HUES64 (cell line): ENCODE measurements around the gene PIWIL1.

Experiments used
- H3K27ac ChIP-seq: 2 replicates; pipeline ENCODE4 v1.7.0; 2013; ENCODE audit warnings: low read depth, low read length, inconsistent platforms
- H3K27me3 ChIP-seq: 2 replicates; pipeline ENCODE4 v1.6.1; 2013; ENCODE audit warnings: mild to moderate bottlenecking, low read length; ENCODE audit not compliant: insufficient read depth
- H3K36me3 ChIP-seq: 2 replicates; pipeline ENCODE4 v1.6.1; 2013; ENCODE audit warnings: mild to moderate bottlenecking, low read length; ENCODE audit not compliant: insufficient read depth
- H3K4me1 ChIP-seq: 2 replicates; pipeline ENCODE4 v1.6.1; 2013; ENCODE audit warnings: mild to moderate bottlenecking, low read length, moderate library complexity; ENCODE audit not compliant: insufficient read depth
- H3K4me3 ChIP-seq: 2 replicates; pipeline ENCODE4 v1.5.1; 2013; ENCODE audit warnings: mild to moderate bottlenecking, low read length, moderate library complexity
- H3K9ac ChIP-seq: 2 replicates; pipeline ENCODE4 v1.6.1; 2013; ENCODE audit warnings: mild to moderate bottlenecking, low read depth, low read length
- H3K9me3 ChIP-seq: 2 replicates; pipeline ENCODE4 v1.6.1; 2013; ENCODE audit warnings: low read depth, low read length; ENCODE audit not compliant: insufficient read depth
- WGBS: fragments of 150-250, 120-280 bp; methylation state at CpG from one replicate; pipeline ENCODE4 v1.1.7; 2013; ENCODE audit warnings: missing lambda C conversion rate; 5-methylcytosine and 5-hydroxymethylcytosine counted together

PIWIL1 gene

GRCh38 chr12:130413909-130414308, 76.2 kb downstream of the PIWIL1 start:
- no peak overlapping the region for H3K27ac ChIP-seq
- WGBS: 94% methylated on average over 18 of the region's 18 CpGs
- no peaks in the 10 kb centered on the region for H3K4me1 ChIP-seq
- no peak overlapping the region for H3K4me3 ChIP-seq
- H3K9me3 ChIP-seq: no peaks in the 10 kb centered on the region
- H3K36me3 ChIP-seq: no peaks in the 10 kb centered on the region
- H3K27me3 ChIP-seq: no peaks in the 10 kb centered on the region; the same call in 1 of the 2 replicates
- no peak overlapping the region for H3K9ac ChIP-seq

GRCh38 chr12:130414381-130414780, 76.7 kb downstream of the PIWIL1 start:
- H3K27me3 ChIP-seq: no peaks in the 10 kb centered on the region; the same call in 1 of the 2 replicates
- no peaks in the 10 kb centered on the region for H3K4me1 ChIP-seq
- no peaks in the 10 kb centered on the region for H3K36me3 ChIP-seq
- 90% methylated on average over 7 of the region's 7 CpGs for WGBS
- H3K9ac ChIP-seq: no peak overlapping the region
- H3K27ac ChIP-seq: no peak overlapping the region
- H3K4me3 ChIP-seq: no peak overlapping the region
- H3K9me3 ChIP-seq: no peaks in the 10 kb centered on the region

DNA sequence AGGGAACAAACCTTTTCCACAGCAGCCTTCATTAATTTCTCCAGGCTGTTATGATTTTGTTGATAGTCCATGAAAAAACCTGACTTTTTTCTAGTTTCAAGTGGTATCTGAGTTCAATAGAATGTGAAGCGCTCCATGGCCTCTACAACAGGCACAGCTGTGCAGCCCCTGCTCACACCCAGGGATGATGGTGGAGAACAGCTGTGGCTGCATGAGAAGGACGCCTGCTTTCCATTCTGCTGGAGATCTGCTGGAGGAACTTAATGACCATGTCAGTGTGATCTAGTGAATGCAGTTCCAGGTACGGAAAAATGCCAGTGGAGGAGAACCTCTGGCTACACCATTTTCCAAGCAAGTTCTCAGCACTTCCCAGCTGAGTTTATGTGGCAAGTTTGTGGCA, 80.6 kb downstream of the PIWIL1 start:
- Histone ChIP-seq H3K4me1 (no peaks in the 10 kb centered on the region), H3K9ac (no peak overlapping the region), H3K4me3 (no peak overlapping the region), H3K27ac (no peak overlapping the region), H3K27me3 (no peaks in the 10 kb centered on the region; the same call in 1 of the 2 replicates), H3K36me3 (no peaks in the 10 kb centered on the region), H3K9me3 (no peaks in the 10 kb centered on the region)
- 93% methylated on average over 3 of the region's 3 CpGs for WGBS

- Histone ChIP-seq H3K27me3 (no peaks in the 10 kb centered on the region; the same call in 1 of the 2 replicates), H3K4me1 (no peaks in the 10 kb centered on the region), H3K27ac (no peak overlapping the region), H3K9ac (no peak overlapping the region), H3K36me3 (no peaks in the 10 kb centered on the region), H3K4me3 (no peak overlapping the region), H3K9me3 (no peaks in the 10 kb centered on the region)
- 89% methylated on average over 6 of the region's 6 CpGs for WGBS
Observed at GRCh38 chr12:130419116-130419515, 81.4 kb downstream of the PIWIL1 start.

GRCh38 chr12:130420071-130420470, 82.4 kb downstream of the PIWIL1 start:
- H3K36me3 ChIP-seq: no peaks in the 10 kb centered on the region
- no peak overlapping the region for H3K4me3 ChIP-seq
- WGBS: 81% methylated on average over 2 of the region's 4 CpGs
- H3K27ac ChIP-seq: no peak overlapping the region
- no peaks in the 10 kb centered on the region for H3K4me1 ChIP-seq
- no peak overlapping the region for H3K9ac ChIP-seq
- H3K9me3 ChIP-seq: no peaks in the 10 kb centered on the region
- no peaks in the 10 kb centered on the region; the same call in 1 of the 2 replicates for H3K27me3 ChIP-seq

GRCh38 chr12:130421896-130422295, 84.2 kb downstream of the PIWIL1 start:
- Histone ChIP-seq H3K4me3 (no peak overlapping the region), H3K36me3 (no peaks in the 10 kb centered on the region), H3K9me3 (no peaks in the 10 kb centered on the region), H3K9ac (no peak overlapping the region), H3K4me1 (no peaks in the 10 kb centered on the region), H3K27ac (no peak overlapping the region), H3K27me3 (no peaks in the 10 kb centered on the region; the same call in 1 of the 2 replicates)
- 79% methylated on average over 6 of the region's 6 CpGs for WGBS
